Mucosa of stomach (tissue), 1 donor: ENCODE data around the gene APBB1IP.
"Not testable (repeated sequence)": the region's sequence is repeated elsewhere in the genome, so short reads cannot be mapped to it uniquely, and the experiment has no call there.

Experiments used
- H3K27me3 ChIP-seq: one replicate; pipeline ENCODE4 v1.7.0; 2013; ENCODE audit warnings: mild to moderate bottlenecking, low read length; ENCODE audit not compliant: control insufficient read depth, insufficient read depth
- H3K36me3 ChIP-seq: one replicate; pipeline ENCODE4 v1.7.0; 2013; ENCODE audit warnings: low read length; ENCODE audit not compliant: control insufficient read depth, insufficient read depth
- H3K4me1 ChIP-seq: one replicate; pipeline ENCODE4 v1.7.0; 2013; ENCODE audit warnings: mild to moderate bottlenecking, low read length; ENCODE audit not compliant: control insufficient read depth, insufficient read depth
- H3K4me3 ChIP-seq: one replicate; pipeline ENCODE4 v1.7.0; 2013; ENCODE audit warnings: low read length
- H3K9ac ChIP-seq: one replicate; pipeline ENCODE4 v1.7.0; 2013; ENCODE audit warnings: mild to moderate bottlenecking, low read length, moderate library complexity
- H3K9me3 ChIP-seq: one replicate; pipeline ENCODE4 v1.7.0; 2013; ENCODE audit warnings: mild to moderate bottlenecking, low read length, moderate library complexity; ENCODE audit not compliant: control insufficient read depth
- donor health status: Pancreatic carcinoma.

The APBB1IP gene

GRCh38 chr10:26448292-26448691 is 10.2 kb downstream of the APBB1IP start:
- Histone ChIP-seq H3K4me1 (no peaks in the 10 kb centered on the region), H3K27me3 (no peaks in the 10 kb centered on the region), H3K4me3 (no peak overlapping the region)

GRCh38 chr10:26448706-26449435 is 10.7 kb downstream of the APBB1IP start:
- no peak overlapping the region for H3K4me3 ChIP-seq
- H3K9me3 ChIP-seq: no peaks in the 10 kb centered on the region
- no peaks in the 10 kb centered on the region for H3K36me3 ChIP-seq
- H3K4me1 ChIP-seq: no peaks in the 10 kb centered on the region
- H3K9ac ChIP-seq: no peak overlapping the region
- no peaks in the 10 kb centered on the region for H3K27me3 ChIP-seq

More at GRCh38 chr10:26448292-26448691, 10.2 kb downstream of the APBB1IP start:
- no peaks in the 10 kb centered on the region for H3K36me3 ChIP-seq
- no peak overlapping the region for H3K9ac ChIP-seq
- H3K9me3 ChIP-seq: no peaks in the 10 kb centered on the region

GRCh38 chr10:26449726-26450125 is 11.6 kb downstream of the APBB1IP start:
- no peak overlapping the region for H3K4me3 ChIP-seq
- H3K9me3 ChIP-seq: no peaks in the 10 kb centered on the region
- no peaks in the 10 kb centered on the region for H3K36me3 ChIP-seq
- no peaks in the 10 kb centered on the region for H3K4me1 ChIP-seq
- no peak overlapping the region for H3K9ac ChIP-seq
- H3K27me3 ChIP-seq: no peaks in the 10 kb centered on the region

- no peaks in the 10 kb centered on the region for H3K9me3 ChIP-seq
- no peaks in the 10 kb centered on the region for H3K4me1 ChIP-seq
- no peak overlapping the region for H3K4me3 ChIP-seq
- H3K36me3 ChIP-seq: no peaks in the 10 kb centered on the region
- H3K9ac ChIP-seq: no peak overlapping the region
- H3K27me3 ChIP-seq: no peaks in the 10 kb centered on the region
Measured at GRCh38 chr10:26451903-26452302, 13.8 kb downstream of the APBB1IP start.

- Histone ChIP-seq H3K4me3 (no peak overlapping the region), H3K4me1 (no peaks in the 10 kb centered on the region), H3K9me3 (no peaks in the 10 kb centered on the region), H3K9ac (no peak overlapping the region), H3K36me3 (no peaks in the 10 kb centered on the region), H3K27me3 (no peaks in the 10 kb centered on the region)
Measured at GRCh38 chr10:26453850-26454249, 15.7 kb downstream of the APBB1IP start.

- H3K4me3 ChIP-seq: no peak overlapping the region
- no peaks in the 10 kb centered on the region for H3K9me3 ChIP-seq
- no peaks in the 10 kb centered on the region for H3K36me3 ChIP-seq
- H3K27me3 ChIP-seq: no peaks in the 10 kb centered on the region
- H3K9ac ChIP-seq: no peak overlapping the region
- no peaks in the 10 kb centered on the region for H3K4me1 ChIP-seq
Measured at GRCh38 chr10:26454891-26455290, 16.8 kb downstream of the APBB1IP start.

GRCh38 chr10:26455567-26456315 is 17.6 kb downstream of the APBB1IP start:
- Histone ChIP-seq H3K4me1 (no peaks in the 10 kb centered on the region), H3K9me3 (no peaks in the 10 kb centered on the region), H3K9ac (no peak overlapping the region), H3K27me3 (no peaks in the 10 kb centered on the region), H3K36me3 (no peaks in the 10 kb centered on the region), H3K4me3 (no peak overlapping the region)

GRCh38 chr10:26457088-26457487 is 18.9 kb downstream of the APBB1IP start:
- H3K4me1 ChIP-seq: no peaks in the 10 kb centered on the region

GRCh38 chr10:26460736-26461135 is 22.6 kb downstream of the APBB1IP start:
- Histone ChIP-seq H3K36me3 (no peaks in the 10 kb centered on the region), H3K4me3 (no peak overlapping the region), H3K9me3 (no peaks in the 10 kb centered on the region), H3K9ac (no peak overlapping the region), H3K4me1 (no peaks in the 10 kb centered on the region), H3K27me3 (no peaks in the 10 kb centered on the region)

More at GRCh38 chr10:26457088-26457487, 18.9 kb downstream of the APBB1IP start:
- Histone ChIP-seq H3K27me3 (no peaks in the 10 kb centered on the region), H3K4me3 (no peak overlapping the region), H3K9me3 (no peaks in the 10 kb centered on the region), H3K36me3 (no peaks in the 10 kb centered on the region), H3K9ac (no peak overlapping the region)

GRCh38 chr10:26463986-26464385 is 25.8 kb downstream of the APBB1IP start:
- Histone ChIP-seq H3K9me3 (no peaks in the 10 kb centered on the region), H3K27me3 (no peaks in the 10 kb centered on the region), H3K36me3 (no peaks in the 10 kb centered on the region), H3K4me1 (no peaks in the 10 kb centered on the region), H3K4me3 (no peak overlapping the region), H3K9ac (no peak overlapping the region)

GRCh38 chr10:26464632-26465280 is 26.6 kb downstream of the APBB1IP start:
- no peaks in the 10 kb centered on the region for H3K4me1 ChIP-seq
- H3K27me3 ChIP-seq: no peaks in the 10 kb centered on the region
- no peak overlapping the region for H3K9ac ChIP-seq
- no peaks in the 10 kb centered on the region for H3K36me3 ChIP-seq
- H3K9me3 ChIP-seq: no peaks in the 10 kb centered on the region
- H3K4me3 ChIP-seq: no peak overlapping the region

- H3K9ac ChIP-seq, H3K4me3 ChIP-seq, H3K36me3 ChIP-seq, H3K4me1 ChIP-seq, H3K27me3 ChIP-seq, H3K9me3 ChIP-seq: not testable (repeated sequence)
Measured at GRCh38 chr10:26466531-26466930, 28.4 kb downstream of the APBB1IP start.
